Suprapubic skin (tissue), 4 donors: ENCODE results near the gene CCDC8.

Source experiments
- EP300 ChIP-seq: sonication (generic); formaldehyde crosslinking; IDR thresholded peaks from one replicate; pipeline ENCODE4 v1.6.1; 2017; ENCODE audit warnings: antibody characterized with exemption
- POLR2A ChIP-seq, 2 donors: fragments of 450-650 bp; IDR thresholded peaks; one replicate each; pipeline ENCODE4 v1.6.1; 2017; ENCODE audit warnings: antibody characterized with exemption in 2 of 2, mild to moderate bottlenecking in 2 of 2, moderate library complexity in 2 of 2
- POLR2AphosphoS5 ChIP-seq, 3 donors: sonication (generic); formaldehyde crosslinking; IDR thresholded peaks; one replicate each; pipeline ENCODE4 v1.6.1; 2017; ENCODE audit warnings: antibody characterized with exemption in 3 of 3
- TF ChIP-seq, protein P1 (sequence below), 2 donors: fragments of 200-600 bp in 1 of 2; fragments of 450-650 bp in 1 of 2; sonication (generic) in 1 of 2; IDR thresholded peaks; one replicate each; pipeline ENCODE4 v1.5.1; 2016 to 2019; ENCODE audit warnings: antibody characterized with exemption in 2 of 2, mild to moderate bottlenecking in 1 of 2, moderate library complexity in 1 of 2

DNA sequence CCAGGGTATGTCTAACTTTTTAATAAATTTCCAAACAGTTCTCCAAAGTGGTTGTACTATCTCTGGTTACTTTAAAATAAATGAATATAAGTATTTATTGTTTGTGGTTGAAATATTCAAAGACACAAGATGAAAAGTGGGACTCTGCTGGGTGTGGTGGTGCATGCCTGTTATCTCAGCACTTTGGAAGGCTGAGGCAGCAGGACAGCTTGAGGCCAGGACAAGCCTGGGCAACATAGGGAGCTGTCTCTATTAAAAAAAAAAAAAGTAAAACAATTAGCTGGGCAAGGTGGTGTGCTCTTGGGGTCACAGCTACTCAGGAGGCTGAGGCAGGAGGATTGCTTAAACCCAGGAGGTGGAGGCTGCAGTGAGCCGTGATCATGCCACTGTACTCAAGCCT is 47.6 kb upstream of the CCDC8 start:
- TF ChIP-seq POLR2AphosphoS5 (IDR thresholded peaks at IDR 0.05) (no peak), POLR2A (IDR thresholded peaks at IDR 0.05) (no peak), EP300 (no peak)
- TF ChIP-seq, protein P1, sequence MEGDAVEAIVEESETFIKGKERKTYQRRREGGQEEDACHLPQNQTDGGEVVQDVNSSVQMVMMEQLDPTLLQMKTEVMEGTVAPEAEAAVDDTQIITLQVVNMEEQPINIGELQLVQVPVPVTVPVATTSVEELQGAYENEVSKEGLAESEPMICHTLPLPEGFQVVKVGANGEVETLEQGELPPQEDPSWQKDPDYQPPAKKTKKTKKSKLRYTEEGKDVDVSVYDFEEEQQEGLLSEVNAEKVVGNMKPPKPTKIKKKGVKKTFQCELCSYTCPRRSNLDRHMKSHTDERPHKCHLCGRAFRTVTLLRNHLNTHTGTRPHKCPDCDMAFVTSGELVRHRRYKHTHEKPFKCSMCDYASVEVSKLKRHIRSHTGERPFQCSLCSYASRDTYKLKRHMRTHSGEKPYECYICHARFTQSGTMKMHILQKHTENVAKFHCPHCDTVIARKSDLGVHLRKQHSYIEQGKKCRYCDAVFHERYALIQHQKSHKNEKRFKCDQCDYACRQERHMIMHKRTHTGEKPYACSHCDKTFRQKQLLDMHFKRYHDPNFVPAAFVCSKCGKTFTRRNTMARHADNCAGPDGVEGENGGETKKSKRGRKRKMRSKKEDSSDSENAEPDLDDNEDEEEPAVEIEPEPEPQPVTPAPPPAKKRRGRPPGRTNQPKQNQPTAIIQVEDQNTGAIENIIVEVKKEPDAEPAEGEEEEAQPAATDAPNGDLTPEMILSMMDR (IDR thresholded peaks at IDR 0.05): no peak
